Hair follicle dermal papilla cell (primary cell): ENCODE measurements around the gene HSPA4L. TPM values are rescaled to one million over a fixed set of nuclear protein-coding genes. Genes with fewer than 3 reads are reported as not detected.

ENCODE experiments used
- total RNA-seq: library from RNA; depleted of rRNA; stranded (reverse); fragments of >200 nt; gene quantifications from 2 replicates; pipeline ENCODE4 v1.2.3, GENCODE V29; 2012

HSPA4L gene
- 4.3 and 4.9 TPM in 2 replicates for total RNA-seq

GRCh38 chr4:127782275-127783025 lies at the start of gene HSPA4L:
HSPA4L (plus strand) TSS chr4:127782322; CDS start chr4:127782551, 229 bp downstream.

GRCh38 chr4:127880763-127881562 lies 98.8 kb downstream of the HSPA4L start, which contains the start of gene PLK4:
PLK4 (plus strand) TSS chr4:127880893; CDS start chr4:127881135, 242 bp downstream.

Other genes with a start within 250 kb of the HSPA4L start
- gene INTU, start 149.4 kb upstream of the HSPA4L start, total RNA-seq, result 10.9 and 13.1 TPM in 2 replicates
- not detected in 2 replicates for gene SLC25A31, start 51.9 kb upstream of the HSPA4L start, total RNA-seq
- 1.6 and 1.8 TPM in 2 replicates for gene PLK4, start 98.6 kb downstream of the HSPA4L start, total RNA-seq
- gene MFSD8, start 182.9 kb downstream of the HSPA4L start, total RNA-seq, result 27.4 and 39.7 TPM in 2 replicates
- gene ABHD18, start 183.1 kb downstream of the HSPA4L start, total RNA-seq, result 6.9 and 7.0 TPM in 2 replicates